GM13976 (cell line): Measurements from ENCODE around the gene CADPS.

Experiments used
- DNase-seq: peaks from one replicate; pipeline ENCODE4 v3.0.0; 2012; ENCODE audit warnings: low spot score
- in situ Hi-C: fragments of 300-500 bp; cut with MboI; formaldehyde crosslinking; loops from one replicate; pipeline ENCODE4 v1.12.0; 2022; ENCODE audit warnings: low sequenced_read_pairs, mixed read lengths, inconsistent platforms; ENCODE audit not compliant: unreplicated experiment
- TF ChIP-seq, protein P1 (sequence below): IDR thresholded peaks from 2 replicates; pipeline ENCODE4 v1.5.1; 2012; ENCODE audit warnings: borderline replicate concordance, mild to moderate bottlenecking; ENCODE audit not compliant: insufficient read depth; ENCODE audit errors: extremely low read depth, missing control alignments, control extremely low read depth

Gene CADPS

DNA sequence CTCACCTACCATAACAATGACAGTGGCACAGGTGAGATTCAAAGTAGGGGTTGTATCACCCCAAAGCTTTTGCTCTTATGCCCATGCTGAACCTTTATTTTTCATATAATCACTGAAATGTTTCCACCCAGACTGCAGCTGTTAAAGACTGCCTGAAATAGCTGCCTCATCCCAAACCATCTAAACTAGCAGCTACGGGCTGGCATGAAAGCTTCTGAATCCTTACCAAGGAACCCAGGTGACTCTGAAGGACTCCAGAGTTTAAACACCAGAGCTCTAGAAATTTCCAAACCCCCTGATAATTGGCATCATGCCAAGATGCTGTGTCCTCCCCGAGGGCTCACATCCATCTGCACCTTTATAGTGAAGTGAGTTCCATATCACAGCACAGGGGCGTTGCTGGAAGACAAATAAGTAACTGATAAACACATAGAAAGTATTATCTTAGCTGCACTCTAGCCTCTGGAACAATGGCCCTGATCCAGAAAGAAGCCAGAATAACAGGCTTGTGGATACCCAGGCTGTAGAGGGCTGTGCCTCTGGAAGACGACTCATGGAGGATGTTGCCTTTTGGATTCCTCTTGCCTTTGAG, 238.9 kb downstream of the CADPS start:
- in situ Hi-C loops = no loop called here
- TF ChIP-seq, protein P1, sequence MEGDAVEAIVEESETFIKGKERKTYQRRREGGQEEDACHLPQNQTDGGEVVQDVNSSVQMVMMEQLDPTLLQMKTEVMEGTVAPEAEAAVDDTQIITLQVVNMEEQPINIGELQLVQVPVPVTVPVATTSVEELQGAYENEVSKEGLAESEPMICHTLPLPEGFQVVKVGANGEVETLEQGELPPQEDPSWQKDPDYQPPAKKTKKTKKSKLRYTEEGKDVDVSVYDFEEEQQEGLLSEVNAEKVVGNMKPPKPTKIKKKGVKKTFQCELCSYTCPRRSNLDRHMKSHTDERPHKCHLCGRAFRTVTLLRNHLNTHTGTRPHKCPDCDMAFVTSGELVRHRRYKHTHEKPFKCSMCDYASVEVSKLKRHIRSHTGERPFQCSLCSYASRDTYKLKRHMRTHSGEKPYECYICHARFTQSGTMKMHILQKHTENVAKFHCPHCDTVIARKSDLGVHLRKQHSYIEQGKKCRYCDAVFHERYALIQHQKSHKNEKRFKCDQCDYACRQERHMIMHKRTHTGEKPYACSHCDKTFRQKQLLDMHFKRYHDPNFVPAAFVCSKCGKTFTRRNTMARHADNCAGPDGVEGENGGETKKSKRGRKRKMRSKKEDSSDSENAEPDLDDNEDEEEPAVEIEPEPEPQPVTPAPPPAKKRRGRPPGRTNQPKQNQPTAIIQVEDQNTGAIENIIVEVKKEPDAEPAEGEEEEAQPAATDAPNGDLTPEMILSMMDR = no peak
- no peak for DNase-seq

- TF ChIP-seq, protein P1 = no peak
- DNase-seq = no peak
- in situ Hi-C loops = no loop called here
These were observed 242.5 kb downstream of the CADPS start for GRCh38 chr3:62632510-62633294.

DNA sequence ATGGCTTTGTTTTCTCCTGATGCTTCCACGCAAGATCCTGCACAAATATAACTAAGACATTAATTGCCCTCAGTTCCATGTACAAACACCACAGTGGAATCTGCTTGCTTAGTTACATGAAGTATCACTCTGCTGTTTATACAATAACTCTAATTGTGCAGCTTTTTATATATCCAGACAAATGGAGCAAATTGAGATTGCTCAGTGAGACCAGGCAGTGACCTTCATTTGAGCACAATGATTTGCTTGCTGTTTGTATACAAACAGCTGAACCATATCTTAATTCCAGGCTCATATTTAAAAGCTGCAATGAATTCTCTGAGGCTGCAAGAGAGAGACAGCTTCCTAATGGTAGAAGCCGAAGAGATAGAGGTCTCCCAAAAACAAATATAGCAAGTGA, 243.7 kb downstream of the CADPS start:
- DNase-seq = no peak
- TF ChIP-seq, protein P1 = no peak
- in situ Hi-C loops = no loop called here

DNA sequence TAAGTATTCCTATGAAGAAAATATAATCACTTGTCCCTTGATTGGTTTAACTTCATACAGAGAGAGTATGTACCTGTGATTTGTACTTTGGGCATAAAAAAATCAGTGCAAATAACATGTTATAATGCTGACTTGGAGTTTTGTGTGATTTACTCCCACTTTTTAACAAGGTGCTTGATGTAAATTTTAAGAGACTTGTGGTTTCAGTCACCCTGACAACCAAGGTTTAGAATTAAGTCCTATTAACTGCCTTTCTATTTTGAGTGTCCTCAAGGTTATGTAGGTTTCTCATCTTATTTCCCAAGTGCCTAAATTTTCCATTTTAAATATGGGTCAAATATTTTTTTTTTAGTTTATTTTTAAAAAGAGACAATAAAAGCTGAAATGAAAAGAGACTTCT, 244.6 kb downstream of the CADPS start:
- in situ Hi-C loops = no loop called here
- TF ChIP-seq, protein P1 = no peak
- DNase-seq = no peak

GRCh38 chr3:62625268-62625667, 249.9 kb downstream of the CADPS start:
- DNase-seq = no peak
- in situ Hi-C loops = no loop called here
- TF ChIP-seq, protein P1 = no peak

GRCh38 chr3:62624185-62624584, 251.0 kb downstream of the CADPS start:
- in situ Hi-C loops = no loop called here
- no peak for DNase-seq
- TF ChIP-seq, protein P1 = no peak
